HG03095 (cell line): ENCODE data around the gene CAPS2.

Experiments used
- ATAC-seq: cut with Tn5 transposase; IDR thresholded peaks from one replicate; pipeline ENCODE4 v1.9.1; 2021; ENCODE audit warnings: moderate library complexity; ENCODE audit not compliant: unreplicated experiment

The CAPS2 gene

GRCh38 chr12:75305412-75306332, 24.5 kb downstream of the CAPS2 start:
- ATAC-seq: no peak

- no peak for ATAC-seq
Measured at GRCh38 chr12:75302781-75303180, 27.3 kb downstream of the CAPS2 start.

- ATAC-seq: no peak
Measured at GRCh38 chr12:75302225-75302624, 27.9 kb downstream of the CAPS2 start.

GRCh38 chr12:75294797-75295196, 35.3 kb downstream of the CAPS2 start:
- no peak for ATAC-seq

GRCh38 chr12:75294336-75294735, 35.8 kb downstream of the CAPS2 start:
- ATAC-seq: no peak

- ATAC-seq: no peak
Measured at GRCh38 chr12:75291014-75291413, 39.1 kb downstream of the CAPS2 start.

- no peak for ATAC-seq
Measured at GRCh38 chr12:75289753-75290152, 40.4 kb downstream of the CAPS2 start.

GRCh38 chr12:75288860-75289259, 41.3 kb downstream of the CAPS2 start:
- ATAC-seq: no peak

- no peak for ATAC-seq
Measured at GRCh38 chr12:75275702-75276101, 54.4 kb downstream of the CAPS2 start.

- ATAC-seq: no peak
Measured at GRCh38 chr12:75271576-75271975, 58.5 kb downstream of the CAPS2 start.

GRCh38 chr12:75270157-75270556, 60.0 kb downstream of the CAPS2 start:
- no peak for ATAC-seq

GRCh38 chr12:75269209-75269608, 60.9 kb downstream of the CAPS2 start:
- no peak for ATAC-seq

- ATAC-seq: no peak
Measured at GRCh38 chr12:75260316-75260715, 69.8 kb downstream of the CAPS2 start.

GRCh38 chr12:75259143-75259542, 71.0 kb downstream of the CAPS2 start:
- ATAC-seq: no peak

- no peak for ATAC-seq
Measured at GRCh38 chr12:75257510-75257909, 72.6 kb downstream of the CAPS2 start.

- ATAC-seq: no peak
Measured at GRCh38 chr12:75245108-75245507, 85.0 kb downstream of the CAPS2 start.

GRCh38 chr12:75239987-75240386, 90.1 kb downstream of the CAPS2 start:
- no peak for ATAC-seq

- no peak for ATAC-seq
Measured at GRCh38 chr12:75236206-75236605, 93.9 kb downstream of the CAPS2 start.

- no peak for ATAC-seq
Measured at GRCh38 chr12:75227132-75227531, 103.0 kb downstream of the CAPS2 start.
